Activated CD4-positive, alpha-beta T cell treated with anti-CD3 and anti-CD28 coated beads, Interleukin-2, amount 50 U/mL, for 1 hour (primary cell): Measurements from ENCODE around the gene TFCP2.
"Not testable (repeated sequence)": the region's sequence is repeated elsewhere in the genome, so short reads cannot be mapped to it uniquely, and the experiment has no call there.

Experiments used
- DNase-seq: peaks from one replicate; pipeline ENCODE4 v3.0.0-alpha.2; 2020

Gene TFCP2

GRCh38 chr12:51172515-51173431 is at the start of gene TFCP2:
Gene TFCP2, minus strand, starts transcription at chr12:51173135. Its CDS starts 713 bp downstream, at chr12:51172422.
- peak; percentile 93 for DNase-seq

GRCh38 chr12:51222461-51222860 is 49.5 kb upstream of the TFCP2 start:
- DNase-seq = no peak

- DNase-seq = not testable (repeated sequence)
Observed at GRCh38 chr12:51219857-51220256, 46.9 kb upstream of the TFCP2 start.

GRCh38 chr12:51219322-51219721 is 46.4 kb upstream of the TFCP2 start:
- DNase-seq = no peak

GRCh38 chr12:51218607-51219161 is 45.7 kb upstream of the TFCP2 start:
- no peak for DNase-seq

- peak; percentile 63 for DNase-seq
Observed at GRCh38 chr12:51217968-51218606, 45.2 kb upstream of the TFCP2 start, which contains the start of gene POU6F1. Gene POU6F1, minus strand, starts transcription at chr12:51218062. Its CDS starts 11,226 bp downstream, at chr12:51206836.

GRCh38 chr12:51217133-51217967 is 44.4 kb upstream of the TFCP2 start:
- DNase-seq = peak; percentile 59

GRCh38 chr12:51216642-51217041 is 43.7 kb upstream of the TFCP2 start:
- DNase-seq = no peak

GRCh38 chr12:51214895-51215294 is 42.0 kb upstream of the TFCP2 start:
- no peak for DNase-seq

- no peak for DNase-seq
Observed at GRCh38 chr12:51210690-51211395, 37.9 kb upstream of the TFCP2 start.

GRCh38 chr12:51209259-51209658 is 36.3 kb upstream of the TFCP2 start:
- no peak for DNase-seq

- no peak for DNase-seq
Observed at GRCh38 chr12:51208016-51208660, 35.2 kb upstream of the TFCP2 start.

GRCh38 chr12:51205350-51205749 is 32.4 kb upstream of the TFCP2 start:
- DNase-seq = no peak

GRCh38 chr12:51202718-51203117 is 29.8 kb upstream of the TFCP2 start:
- no peak for DNase-seq

- DNase-seq = no peak
Observed at GRCh38 chr12:51200806-51201205, 27.9 kb upstream of the TFCP2 start.

- DNase-seq = no peak
Observed at GRCh38 chr12:51200156-51200555, 27.2 kb upstream of the TFCP2 start.

GRCh38 chr12:51199366-51199945 is 26.5 kb upstream of the TFCP2 start:
- no peak for DNase-seq

GRCh38 chr12:51198568-51199365 is 25.8 kb upstream of the TFCP2 start:
- no peak for DNase-seq

- DNase-seq = no peak
Observed at GRCh38 chr12:51197736-51198567, 25.0 kb upstream of the TFCP2 start.
